ENCODE data around the gene TBC1D7. TPM values are rescaled to one million over a fixed set of nuclear protein-coding genes. Genes with fewer than 3 reads are reported as not detected.

TBC1D7 gene
- total RNA-seq, 1 donor from 2014 or later, result 27.9 TPM

DNA sequence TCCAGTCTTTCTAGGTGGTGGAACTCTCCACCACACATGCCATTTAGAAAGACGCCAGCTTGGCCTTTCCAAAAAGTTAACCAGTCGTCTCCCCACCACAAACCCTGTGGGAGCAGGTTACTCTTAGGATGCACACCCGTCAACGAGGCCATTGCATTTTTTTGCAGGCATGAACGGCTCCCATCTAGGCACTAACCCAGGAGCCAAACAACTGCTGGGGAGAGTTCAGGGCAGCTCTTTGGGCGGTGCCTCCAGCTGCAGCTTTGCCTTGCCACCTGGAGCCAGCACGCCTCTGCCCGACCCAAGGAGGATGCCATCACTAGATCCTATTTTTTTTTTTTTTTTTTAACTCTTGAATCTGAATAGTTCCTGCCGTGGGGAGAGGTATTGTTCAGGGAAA is 39.9 kb downstream of the TBC1D7 start:
- no peaks in the 10 kb centered on the region for H4K20me1 ChIP-seq (ENCODE audit: insufficient read depth, low read length)
- Mint-ChIP-seq H3K9me3 (ENCODE audit: unreplicated experiment) (peaks cover 4% of the 10 kb centered on the region), H3K27me3 (ENCODE audit: low read depth, unreplicated experiment) (no peaks in the 10 kb centered on the region), H3K36me3 (ENCODE audit: low read depth, unreplicated experiment) (peaks cover 19% of the 10 kb centered on the region), H3K4me1 (ENCODE audit: low read depth, unreplicated experiment) (peaks cover 3% of the 10 kb centered on the region), H3K4me3 (ENCODE audit: unreplicated experiment) (no peak overlapping the region), H3K27ac (ENCODE audit: unreplicated experiment) (no peak overlapping the region)
- H3K36me3 ChIP-seq (ENCODE audit: insufficient read depth, low read length), result no peaks in the 10 kb centered on the region
- H3K9me3 ChIP-seq (ENCODE audit: insufficient read depth, low read depth, low read length), result peaks cover 12% of the 10 kb centered on the region
- no peak for FAIRE-seq
- no peaks in the 10 kb centered on the region for H3K4me1 ChIP-seq (ENCODE audit: insufficient read depth, low read length)
- no peak overlapping the region for H2AFZ ChIP-seq (ENCODE audit: low read depth, low read length)
- no peak overlapping the region for H3K4me3 ChIP-seq (ENCODE audit: insufficient read depth, low read depth, low read length)
- no peak overlapping the region for H3K27ac ChIP-seq (ENCODE audit: low read depth, low read length)
- H3K27me3 ChIP-seq (ENCODE audit: insufficient read depth, low read length), result no peaks in the 10 kb centered on the region
- H3K4me2 ChIP-seq (ENCODE audit: low read length), result no peak overlapping the region
- H3K9ac ChIP-seq (ENCODE audit: low read length), result no peak overlapping the region
- no peaks in the 10 kb centered on the region for H3K79me2 ChIP-seq (ENCODE audit: insufficient read depth, low read length)
- DNase-seq (ENCODE audit: low read depth), result no peak
- TF ChIP-seq, protein P1, sequence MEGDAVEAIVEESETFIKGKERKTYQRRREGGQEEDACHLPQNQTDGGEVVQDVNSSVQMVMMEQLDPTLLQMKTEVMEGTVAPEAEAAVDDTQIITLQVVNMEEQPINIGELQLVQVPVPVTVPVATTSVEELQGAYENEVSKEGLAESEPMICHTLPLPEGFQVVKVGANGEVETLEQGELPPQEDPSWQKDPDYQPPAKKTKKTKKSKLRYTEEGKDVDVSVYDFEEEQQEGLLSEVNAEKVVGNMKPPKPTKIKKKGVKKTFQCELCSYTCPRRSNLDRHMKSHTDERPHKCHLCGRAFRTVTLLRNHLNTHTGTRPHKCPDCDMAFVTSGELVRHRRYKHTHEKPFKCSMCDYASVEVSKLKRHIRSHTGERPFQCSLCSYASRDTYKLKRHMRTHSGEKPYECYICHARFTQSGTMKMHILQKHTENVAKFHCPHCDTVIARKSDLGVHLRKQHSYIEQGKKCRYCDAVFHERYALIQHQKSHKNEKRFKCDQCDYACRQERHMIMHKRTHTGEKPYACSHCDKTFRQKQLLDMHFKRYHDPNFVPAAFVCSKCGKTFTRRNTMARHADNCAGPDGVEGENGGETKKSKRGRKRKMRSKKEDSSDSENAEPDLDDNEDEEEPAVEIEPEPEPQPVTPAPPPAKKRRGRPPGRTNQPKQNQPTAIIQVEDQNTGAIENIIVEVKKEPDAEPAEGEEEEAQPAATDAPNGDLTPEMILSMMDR (IDR thresholded peaks at IDR 0.05; ENCODE audit: insufficient read depth, low read depth, low read length), result no peak
- TF ChIP-seq EZH2 (IDR thresholded peaks at IDR 0.05; ENCODE audit: insufficient read depth, low read length), result no peak

DNA sequence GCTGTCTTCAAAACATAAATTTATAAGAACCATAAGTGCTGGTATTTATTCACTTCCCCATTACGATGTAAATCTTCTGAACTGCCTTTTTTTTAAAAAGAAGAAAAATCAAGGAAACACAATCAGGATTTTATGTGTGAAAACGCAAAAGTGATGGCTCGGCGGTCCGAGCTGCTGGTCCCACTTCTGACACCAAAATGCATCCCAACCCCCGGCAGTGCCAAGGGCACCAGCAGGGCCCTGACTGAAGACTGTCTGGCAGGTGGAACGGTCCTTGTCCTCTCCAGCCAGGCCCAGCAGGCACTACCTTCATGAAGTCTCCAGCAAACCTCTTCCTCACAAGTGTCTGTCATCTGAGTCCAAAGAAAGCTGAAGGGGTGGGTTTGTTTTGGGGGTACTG is 41.2 kb downstream of the TBC1D7 start:
- no peak overlapping the region for H3K27ac Mint-ChIP-seq (ENCODE audit: unreplicated experiment)
- Histone ChIP-seq H2AFZ (ENCODE audit: low read depth, low read length) (no peak overlapping the region), H3K4me2 (ENCODE audit: low read length) (no peak overlapping the region), H3K9ac (ENCODE audit: low read length) (no peak overlapping the region), H3K27ac (ENCODE audit: low read depth, low read length) (no peak overlapping the region), H4K20me1 (ENCODE audit: insufficient read depth, low read length) (no peaks in the 10 kb centered on the region), H3K4me3 (ENCODE audit: insufficient read depth, low read depth, low read length) (no peak overlapping the region), H3K36me3 (ENCODE audit: insufficient read depth, low read length) (no peaks in the 10 kb centered on the region), H3K79me2 (ENCODE audit: insufficient read depth, low read length) (no peaks in the 10 kb centered on the region), H3K9me3 (ENCODE audit: insufficient read depth, low read depth, low read length) (peaks cover 12% of the 10 kb centered on the region), H3K27me3 (ENCODE audit: insufficient read depth, low read length) (no peaks in the 10 kb centered on the region), H3K4me1 (ENCODE audit: insufficient read depth, low read length) (no peaks in the 10 kb centered on the region)
- DNase-seq (ENCODE audit: low read depth) (no peak), FAIRE-seq (no peak)
- peaks cover 4% of the 10 kb centered on the region for H3K9me3 Mint-ChIP-seq (ENCODE audit: unreplicated experiment)
- TF ChIP-seq, protein P1 (IDR thresholded peaks at IDR 0.05; ENCODE audit: insufficient read depth, low read depth, low read length), result no peak
- no peak for TF ChIP-seq EZH2 (IDR thresholded peaks at IDR 0.05; ENCODE audit: insufficient read depth, low read length)
- peaks cover 3% of the 10 kb centered on the region for H3K4me1 Mint-ChIP-seq (ENCODE audit: low read depth, unreplicated experiment)
- H3K4me3 Mint-ChIP-seq (ENCODE audit: unreplicated experiment), result no peak overlapping the region
- H3K27me3 Mint-ChIP-seq (ENCODE audit: low read depth, unreplicated experiment), result no peaks in the 10 kb centered on the region
- peaks cover 17% of the 10 kb centered on the region for H3K36me3 Mint-ChIP-seq (ENCODE audit: low read depth, unreplicated experiment)

DNA sequence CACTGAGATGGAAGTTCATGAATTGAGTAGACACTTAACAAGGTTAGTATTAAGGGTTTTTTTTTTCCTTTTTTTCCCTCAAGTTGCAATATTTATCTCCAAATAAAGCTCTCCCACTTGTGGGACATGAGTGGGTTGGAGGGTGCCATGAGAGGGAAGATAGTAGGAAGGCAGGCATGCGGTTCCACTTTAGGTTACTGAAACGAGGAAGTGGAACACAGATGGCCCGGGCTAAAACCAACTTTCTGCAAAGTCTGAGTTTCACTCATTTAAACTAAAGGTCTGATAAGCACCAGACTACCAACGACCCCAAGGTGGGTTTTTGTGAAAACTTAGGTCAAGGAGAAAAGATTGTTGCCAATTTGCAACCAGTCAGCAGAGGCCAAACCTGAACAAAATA is 42.2 kb downstream of the TBC1D7 start:
- Histone ChIP-seq H3K27me3 (ENCODE audit: insufficient read depth, low read length) (no peaks in the 10 kb centered on the region), H4K20me1 (ENCODE audit: insufficient read depth, low read length) (no peaks in the 10 kb centered on the region), H3K4me2 (ENCODE audit: low read length) (no peak overlapping the region), H3K9ac (ENCODE audit: low read length) (no peak overlapping the region), H2AFZ (ENCODE audit: low read depth, low read length) (no peak overlapping the region), H3K4me1 (ENCODE audit: insufficient read depth, low read length) (no peaks in the 10 kb centered on the region), H3K9me3 (ENCODE audit: insufficient read depth, low read depth, low read length) (peaks cover 12% of the 10 kb centered on the region), H3K4me3 (ENCODE audit: insufficient read depth, low read depth, low read length) (no peak overlapping the region), H3K27ac (ENCODE audit: low read depth, low read length) (no peak overlapping the region), H3K36me3 (ENCODE audit: insufficient read depth, low read length) (no peaks in the 10 kb centered on the region), H3K79me2 (ENCODE audit: insufficient read depth, low read length) (no peaks in the 10 kb centered on the region)
- Mint-ChIP-seq H3K9me3 (ENCODE audit: unreplicated experiment) (peaks cover 4% of the 10 kb centered on the region), H3K4me1 (ENCODE audit: low read depth, unreplicated experiment) (peaks cover 3% of the 10 kb centered on the region), H3K36me3 (ENCODE audit: low read depth, unreplicated experiment) (peaks cover 17% of the 10 kb centered on the region), H3K27me3 (ENCODE audit: low read depth, unreplicated experiment) (no peaks in the 10 kb centered on the region), H3K27ac (ENCODE audit: unreplicated experiment) (no peak overlapping the region), H3K4me3 (ENCODE audit: unreplicated experiment) (no peak overlapping the region)
- no peak for DNase-seq (ENCODE audit: low read depth)
- FAIRE-seq, result no peak
- TF ChIP-seq EZH2 (IDR thresholded peaks at IDR 0.05; ENCODE audit: insufficient read depth, low read length), result no peak
- TF ChIP-seq, protein P1 (IDR thresholded peaks at IDR 0.05; ENCODE audit: insufficient read depth, low read depth, low read length), result no peak
